T-helper 9 cell (primary cell): ENCODE results near the gene CPTP.

Experiments used
- DNase-seq: peaks from one replicate; pipeline ENCODE4 v3.0.0-alpha.2; 2020

CPTP gene

DNA sequence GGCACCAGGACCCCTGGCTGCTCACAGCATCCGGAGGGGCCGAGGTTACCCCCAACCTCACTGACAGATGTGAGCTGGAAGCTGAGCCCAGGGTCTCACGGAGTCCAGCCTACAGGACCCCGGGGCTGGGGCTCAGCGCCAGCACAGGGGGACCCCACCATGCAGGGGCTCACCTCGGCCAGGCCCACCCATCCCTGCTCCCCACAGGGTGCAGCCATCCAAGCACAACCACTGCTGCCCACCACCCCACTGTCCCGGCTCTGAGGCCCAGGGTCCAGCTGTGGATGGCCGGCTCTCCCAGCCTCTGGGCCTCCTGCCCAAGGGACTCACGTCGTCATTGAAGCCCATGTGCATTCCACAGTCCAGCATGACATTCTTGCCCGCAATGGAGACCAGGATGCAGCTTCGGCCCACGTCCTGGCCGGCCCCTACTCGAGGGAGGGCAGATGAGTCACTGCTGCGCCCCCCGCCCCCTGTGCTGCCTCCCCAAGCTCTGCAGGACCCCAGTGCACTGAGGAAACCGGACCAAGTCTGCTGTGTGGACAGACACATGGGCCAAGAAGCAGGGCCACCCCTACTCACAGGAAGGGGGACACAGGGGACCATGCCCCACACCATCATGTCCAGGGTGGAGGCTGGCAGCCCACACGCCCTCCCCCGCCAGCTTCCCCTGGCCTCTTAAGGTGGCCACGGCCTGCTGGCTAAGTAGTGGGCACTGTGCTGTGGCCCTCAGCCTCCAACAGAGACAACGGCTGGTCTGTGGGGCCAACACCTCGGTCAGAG, 3.7 kb upstream of the CPTP start:
- DNase-seq, result no peak

DNA sequence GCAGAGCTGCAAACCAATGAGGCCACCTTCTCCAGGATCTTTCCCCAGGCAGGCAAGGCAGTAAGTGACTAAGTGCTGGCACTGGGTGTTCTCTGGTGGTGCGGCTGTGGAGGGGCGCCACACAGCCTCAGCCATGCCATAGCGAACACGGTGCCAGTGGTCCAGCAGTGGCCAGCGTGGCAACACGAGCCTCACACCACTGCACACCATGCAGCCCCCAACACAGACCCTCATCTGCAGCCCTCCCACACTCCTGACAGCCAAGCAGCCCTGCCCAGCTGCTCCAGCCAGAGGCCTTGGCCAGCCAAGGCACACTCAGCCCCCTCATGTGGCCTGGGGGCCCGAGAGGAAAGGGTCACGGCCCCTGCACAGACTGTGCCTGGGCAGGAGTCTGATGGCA, 3.1 kb upstream of the CPTP start:
- DNase-seq, result no peak

DNA sequence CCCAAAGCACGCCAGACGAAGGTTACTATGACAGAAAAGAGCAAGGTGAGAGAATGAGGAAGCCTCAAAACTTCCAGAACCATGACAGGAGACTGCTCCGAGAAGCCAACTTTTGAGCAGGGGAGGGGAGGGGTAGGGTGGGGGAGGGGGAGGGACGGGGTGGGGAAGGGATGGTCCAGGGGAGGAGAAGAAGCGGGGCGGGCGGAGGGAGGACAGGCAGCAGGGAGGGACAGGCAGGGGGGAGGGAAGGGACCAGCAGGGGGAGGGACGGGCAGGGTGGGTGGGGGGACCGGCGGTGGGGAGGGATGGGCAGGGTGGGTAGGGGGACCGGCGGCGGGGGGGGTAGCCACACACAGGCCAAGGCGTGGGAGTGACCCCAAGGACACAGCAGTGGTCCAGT, 2.2 kb upstream of the CPTP start:
- no peak for DNase-seq

DNA sequence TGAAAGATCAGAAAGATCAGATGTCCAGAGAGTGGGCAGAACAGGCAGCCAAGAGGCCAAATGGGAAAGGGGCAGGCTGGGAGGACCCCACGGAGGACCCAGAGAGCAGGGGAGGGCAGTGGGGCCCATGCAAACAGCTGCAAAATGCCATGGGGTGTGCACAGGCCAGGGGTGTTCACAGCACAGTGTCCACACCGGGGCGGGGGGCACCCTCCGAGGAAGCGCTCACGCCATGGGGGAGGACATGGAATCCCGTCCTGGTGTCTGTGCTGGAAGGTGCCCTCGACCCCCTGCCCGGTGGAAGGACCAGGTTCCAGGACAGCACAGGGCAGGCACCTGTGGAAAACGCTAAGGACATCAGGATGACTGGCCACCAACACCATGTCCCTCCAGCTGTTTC, 1.6 kb upstream of the CPTP start:
- DNase-seq, result no peak

DNA sequence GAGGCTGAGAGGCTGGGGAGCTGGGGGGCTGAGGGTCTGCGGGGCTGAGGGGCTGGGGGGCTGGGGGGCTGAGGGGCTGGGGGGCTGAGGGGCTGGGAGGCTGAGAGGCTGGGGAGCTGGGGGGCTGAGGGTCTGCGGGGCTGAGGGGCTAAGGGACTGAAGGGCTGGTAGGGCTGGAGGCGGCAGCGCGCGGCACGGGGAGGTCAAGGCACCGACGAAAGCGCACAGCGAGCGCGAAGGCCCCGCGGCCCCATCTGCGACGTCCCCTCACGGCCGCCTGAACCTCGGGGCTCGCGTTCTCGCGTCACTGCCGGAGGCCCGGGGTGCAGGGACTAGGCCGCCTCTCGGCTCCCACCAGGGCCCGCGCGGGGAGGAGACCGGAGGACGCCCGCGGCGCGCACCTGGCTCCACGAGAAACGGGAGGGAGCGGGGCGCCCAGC, 498 bp upstream of the CPTP start:
- no peak for DNase-seq

DNA sequence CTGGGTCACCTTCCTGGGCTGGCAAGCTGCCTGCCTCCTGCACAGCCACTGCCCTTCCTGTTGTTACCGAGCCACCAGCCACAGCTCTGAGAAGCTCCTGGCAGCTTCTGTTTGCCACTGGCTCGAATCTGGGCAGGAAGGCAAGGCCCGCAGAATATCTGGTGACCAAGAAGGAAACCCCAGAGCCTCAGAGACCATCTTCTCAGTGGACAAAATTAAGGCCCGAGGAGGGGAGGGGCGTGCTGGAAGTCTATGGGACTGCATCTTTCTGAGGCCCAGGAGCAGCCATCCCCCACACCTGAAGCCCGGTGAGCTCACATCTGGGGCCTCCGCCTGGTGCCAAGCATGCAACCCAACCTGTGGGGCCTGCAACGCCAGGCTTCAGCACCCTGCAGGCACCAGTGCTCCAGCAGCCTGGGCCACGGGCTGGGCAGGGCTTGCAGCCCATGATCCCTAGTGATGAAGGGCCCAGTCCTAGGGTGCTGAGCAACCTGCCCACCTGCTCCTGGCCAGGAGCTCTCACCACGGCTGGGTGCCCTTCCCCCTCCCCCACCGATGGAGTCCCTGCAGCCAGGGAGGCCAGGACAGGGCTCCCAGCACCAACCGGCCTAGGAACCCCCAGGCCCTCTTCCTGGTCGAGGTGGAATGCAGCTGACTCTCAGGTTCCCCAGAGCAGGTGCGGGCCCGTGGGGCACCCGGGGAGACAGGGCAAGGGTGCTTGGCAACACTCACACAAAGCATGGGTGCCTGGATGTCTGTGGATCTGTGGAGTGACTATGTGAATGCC, 879 bp downstream of the CPTP start:
- DNase-seq, result no peak

DNA sequence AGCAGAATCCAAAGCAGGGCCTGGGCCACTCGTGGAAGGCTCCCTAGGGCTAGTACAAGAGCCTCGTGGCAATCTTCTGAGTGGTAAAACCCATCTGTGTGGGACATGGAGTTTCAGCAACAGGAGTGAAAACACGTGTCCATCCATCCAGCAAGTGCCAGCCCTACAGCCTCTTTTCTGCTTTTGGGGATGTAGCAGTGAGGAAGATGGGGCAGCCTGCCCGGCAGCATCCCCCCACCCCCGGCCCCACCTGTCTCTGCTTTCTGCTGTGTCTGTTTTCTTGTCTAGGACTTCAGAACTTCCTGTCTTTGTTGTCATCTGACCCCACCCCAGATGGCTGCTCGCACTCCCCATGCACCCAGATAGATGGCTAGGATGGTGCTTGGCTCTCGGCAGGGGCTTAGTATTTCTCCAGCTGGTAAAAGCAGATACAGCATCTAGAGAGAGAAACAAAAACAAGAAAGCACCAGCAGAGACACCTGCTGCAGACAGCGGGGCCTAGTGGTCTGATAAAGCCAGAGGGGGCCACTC, 1.5 kb downstream of the CPTP start:
- no peak for DNase-seq

DNA sequence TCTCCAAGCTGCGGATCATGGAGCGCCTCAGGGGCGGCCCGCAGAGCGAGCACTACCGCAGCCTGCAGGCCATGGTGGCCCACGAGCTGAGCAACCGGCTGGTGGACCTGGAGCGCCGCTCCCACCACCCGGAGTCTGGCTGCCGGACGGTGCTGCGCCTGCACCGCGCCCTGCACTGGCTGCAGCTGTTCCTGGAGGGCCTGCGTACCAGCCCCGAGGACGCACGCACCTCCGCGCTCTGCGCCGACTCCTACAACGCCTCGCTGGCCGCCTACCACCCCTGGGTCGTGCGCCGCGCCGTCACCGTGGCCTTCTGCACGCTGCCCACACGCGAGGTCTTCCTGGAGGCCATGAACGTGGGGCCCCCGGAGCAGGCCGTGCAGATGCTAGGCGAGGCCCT, 2.7 kb downstream of the CPTP start:
- no peak for DNase-seq

DNA sequence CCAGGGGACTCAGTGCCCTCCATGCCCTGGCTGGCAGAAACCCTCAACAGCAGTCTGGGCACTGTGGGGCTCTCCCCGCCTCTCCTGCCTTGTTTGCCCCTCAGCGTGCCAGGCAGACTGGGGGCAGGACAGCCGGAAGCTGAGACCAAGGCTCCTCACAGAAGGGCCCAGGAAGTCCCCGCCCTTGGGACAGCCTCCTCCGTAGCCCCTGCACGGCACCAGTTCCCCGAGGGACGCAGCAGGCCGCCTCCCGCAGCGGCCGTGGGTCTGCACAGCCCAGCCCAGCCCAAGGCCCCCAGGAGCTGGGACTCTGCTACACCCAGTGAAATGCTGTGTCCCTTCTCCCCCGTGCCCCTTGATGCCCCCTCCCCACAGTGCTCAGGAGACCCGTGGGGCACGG, 3.7 kb downstream of the CPTP start:
- no peak for DNase-seq

DNA sequence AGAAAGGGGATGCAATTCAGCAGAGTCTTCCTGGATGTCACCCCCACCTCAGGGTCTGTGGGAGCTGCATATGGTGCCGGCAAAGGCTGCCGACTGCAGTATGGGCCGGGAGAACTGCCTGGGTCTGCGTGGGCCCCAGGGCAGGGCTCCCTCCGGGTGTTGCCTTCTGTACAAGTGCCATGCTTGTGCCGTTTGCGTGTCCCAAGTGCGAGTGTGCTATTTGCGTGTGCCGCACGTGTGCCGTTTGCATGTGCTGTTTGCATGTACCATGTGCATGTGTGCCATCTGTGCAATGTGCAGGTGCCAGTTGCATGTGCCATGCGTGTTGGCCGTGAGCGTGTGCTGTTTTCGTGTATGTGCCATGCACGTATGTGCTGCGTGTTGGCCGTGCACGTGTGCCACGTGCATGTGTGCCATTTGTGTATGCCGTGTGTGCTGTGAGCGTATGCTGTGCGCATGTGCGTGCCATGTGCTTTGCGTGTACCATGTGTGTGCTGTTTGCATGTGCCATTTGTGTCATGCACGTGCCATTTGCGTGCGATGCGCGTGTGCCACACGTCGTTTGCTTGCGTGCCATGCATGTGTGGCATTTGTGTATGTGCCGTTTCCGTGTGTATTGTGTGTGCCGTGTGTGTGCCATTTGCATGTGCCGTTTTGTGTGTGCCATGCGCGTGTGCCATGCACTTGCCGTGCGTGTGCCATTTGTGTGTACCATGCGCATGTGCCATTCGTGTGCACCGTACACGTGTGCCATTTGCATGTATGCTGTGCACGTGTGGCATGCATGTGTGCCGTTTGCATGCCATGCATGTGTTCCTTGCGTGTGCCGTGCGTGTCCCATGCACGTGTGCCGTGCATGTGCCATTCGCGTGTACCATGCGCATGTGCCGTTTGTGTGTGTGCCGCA, 5.0 kb downstream of the CPTP start:
- no peak for DNase-seq

DNA sequence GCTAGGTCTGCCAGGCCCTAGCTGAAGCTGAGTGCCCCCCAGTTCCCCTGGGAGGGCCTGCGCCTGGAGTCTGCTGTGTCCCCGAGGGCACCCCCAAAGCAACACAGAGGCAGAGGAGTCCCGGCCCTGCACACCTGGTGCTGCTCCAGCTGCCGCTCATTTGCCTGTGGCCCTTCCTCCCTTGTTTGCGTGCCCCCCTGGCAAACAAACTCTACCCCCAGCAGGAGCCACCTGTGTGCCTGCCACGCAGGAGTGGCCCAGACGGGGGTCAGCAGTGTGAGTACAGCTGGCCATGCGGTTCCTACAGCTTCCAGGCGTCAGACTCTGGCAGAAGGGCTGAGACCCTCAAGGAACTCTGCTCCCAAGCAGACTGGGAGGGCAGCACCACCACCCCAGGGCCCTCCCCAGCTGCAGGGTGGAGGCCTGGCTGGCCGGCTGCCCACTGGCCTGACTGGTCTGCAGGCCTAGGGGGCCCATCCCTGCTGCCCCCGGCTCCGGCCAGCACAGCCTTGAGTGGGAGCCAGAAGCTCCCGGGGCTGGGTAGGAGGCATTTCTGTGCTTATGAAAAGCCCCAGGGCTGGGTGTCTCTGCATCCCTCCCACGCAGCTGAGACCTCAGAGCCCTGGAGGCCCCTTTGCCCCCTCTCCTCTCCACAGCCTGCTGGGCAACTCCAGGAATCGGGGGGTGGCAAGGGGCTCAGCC, 5.9 kb downstream of the CPTP start:
- no peak for DNase-seq

DNA sequence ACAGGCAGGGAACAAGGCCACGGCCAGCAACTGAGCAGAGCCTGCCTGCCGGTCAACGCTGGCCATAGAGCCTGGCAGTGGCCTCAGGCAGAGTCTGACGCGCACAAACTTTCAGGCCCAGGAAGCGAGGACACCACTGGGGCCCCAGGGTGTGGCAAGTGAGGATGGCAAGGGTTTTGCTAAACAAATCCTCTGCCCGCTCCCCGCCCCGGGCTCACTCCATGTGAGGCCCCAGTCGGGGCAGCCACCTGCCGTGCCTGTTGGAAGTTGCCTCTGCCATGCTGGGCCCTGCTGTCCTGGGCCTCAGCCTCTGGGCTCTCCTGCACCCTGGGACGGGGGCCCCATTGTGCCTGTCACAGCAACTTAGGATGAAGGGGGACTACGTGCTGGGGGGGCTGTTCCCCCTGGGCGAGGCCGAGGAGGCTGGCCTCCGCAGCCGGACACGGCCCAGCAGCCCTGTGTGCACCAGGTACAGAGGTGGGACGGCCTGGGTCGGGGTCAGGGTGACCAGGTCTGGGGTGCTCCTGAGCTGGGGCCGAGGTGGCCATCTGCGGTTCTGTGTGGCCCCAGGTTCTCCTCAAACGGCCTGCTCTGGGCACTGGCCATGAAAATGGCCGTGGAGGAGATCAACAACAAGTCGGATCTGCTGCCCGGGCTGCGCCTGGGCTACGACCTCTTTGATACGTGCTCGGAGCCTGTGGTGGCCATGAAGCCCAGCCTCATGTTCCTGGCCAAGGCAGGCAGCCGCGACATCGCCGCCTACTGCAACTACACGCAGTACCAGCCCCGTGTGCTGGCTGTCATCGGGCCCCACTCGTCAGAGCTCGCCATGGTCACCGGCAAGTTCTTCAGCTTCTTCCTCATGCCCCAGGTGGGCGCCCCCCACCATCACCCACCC, 6.7 kb downstream of the CPTP start, which contains the start of gene TAS1R3:
Gene TAS1R3 (plus strand): TSS at position 213 of the 898 bp plus-strand sequence. CDS start 66 bp downstream, at position 279.
- no peak for DNase-seq

DNA sequence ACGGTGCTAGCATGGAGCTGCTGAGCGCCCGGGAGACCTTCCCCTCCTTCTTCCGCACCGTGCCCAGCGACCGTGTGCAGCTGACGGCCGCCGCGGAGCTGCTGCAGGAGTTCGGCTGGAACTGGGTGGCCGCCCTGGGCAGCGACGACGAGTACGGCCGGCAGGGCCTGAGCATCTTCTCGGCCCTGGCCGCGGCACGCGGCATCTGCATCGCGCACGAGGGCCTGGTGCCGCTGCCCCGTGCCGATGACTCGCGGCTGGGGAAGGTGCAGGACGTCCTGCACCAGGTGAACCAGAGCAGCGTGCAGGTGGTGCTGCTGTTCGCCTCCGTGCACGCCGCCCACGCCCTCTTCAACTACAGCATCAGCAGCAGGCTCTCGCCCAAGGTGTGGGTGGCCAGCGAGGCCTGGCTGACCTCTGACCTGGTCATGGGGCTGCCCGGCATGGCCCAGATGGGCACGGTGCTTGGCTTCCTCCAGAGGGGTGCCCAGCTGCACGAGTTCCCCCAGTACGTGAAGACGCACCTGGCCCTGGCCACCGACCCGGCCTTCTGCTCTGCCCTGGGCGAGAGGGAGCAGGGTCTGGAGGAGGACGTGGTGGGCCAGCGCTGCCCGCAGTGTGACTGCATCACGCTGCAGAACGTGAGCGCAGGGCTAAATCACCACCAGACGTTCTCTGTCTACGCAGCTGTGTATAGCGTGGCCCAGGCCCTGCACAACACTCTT, 7.6 kb downstream of the CPTP start:
- no peak for DNase-seq

DNA sequence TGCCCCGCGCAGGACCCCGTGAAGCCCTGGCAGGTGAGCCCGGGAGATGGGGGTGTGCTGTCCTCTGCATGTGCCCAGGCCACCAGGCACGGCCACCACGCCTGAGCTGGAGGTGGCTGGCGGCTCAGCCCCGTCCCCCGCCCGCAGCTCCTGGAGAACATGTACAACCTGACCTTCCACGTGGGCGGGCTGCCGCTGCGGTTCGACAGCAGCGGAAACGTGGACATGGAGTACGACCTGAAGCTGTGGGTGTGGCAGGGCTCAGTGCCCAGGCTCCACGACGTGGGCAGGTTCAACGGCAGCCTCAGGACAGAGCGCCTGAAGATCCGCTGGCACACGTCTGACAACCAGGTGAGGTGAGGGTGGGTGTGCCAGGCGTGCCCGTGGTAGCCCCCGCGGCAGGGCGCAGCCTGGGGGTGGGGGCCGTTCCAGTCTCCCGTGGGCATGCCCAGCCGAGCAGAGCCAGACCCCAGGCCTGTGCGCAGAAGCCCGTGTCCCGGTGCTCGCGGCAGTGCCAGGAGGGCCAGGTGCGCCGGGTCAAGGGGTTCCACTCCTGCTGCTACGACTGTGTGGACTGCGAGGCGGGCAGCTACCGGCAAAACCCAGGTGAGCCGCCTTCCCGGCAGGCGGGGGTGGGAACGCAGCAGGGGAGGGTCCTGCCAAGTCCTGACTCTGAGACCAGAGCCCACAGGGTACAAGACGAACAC, 8.3 kb downstream of the CPTP start:
- DNase-seq, result no peak

DNA sequence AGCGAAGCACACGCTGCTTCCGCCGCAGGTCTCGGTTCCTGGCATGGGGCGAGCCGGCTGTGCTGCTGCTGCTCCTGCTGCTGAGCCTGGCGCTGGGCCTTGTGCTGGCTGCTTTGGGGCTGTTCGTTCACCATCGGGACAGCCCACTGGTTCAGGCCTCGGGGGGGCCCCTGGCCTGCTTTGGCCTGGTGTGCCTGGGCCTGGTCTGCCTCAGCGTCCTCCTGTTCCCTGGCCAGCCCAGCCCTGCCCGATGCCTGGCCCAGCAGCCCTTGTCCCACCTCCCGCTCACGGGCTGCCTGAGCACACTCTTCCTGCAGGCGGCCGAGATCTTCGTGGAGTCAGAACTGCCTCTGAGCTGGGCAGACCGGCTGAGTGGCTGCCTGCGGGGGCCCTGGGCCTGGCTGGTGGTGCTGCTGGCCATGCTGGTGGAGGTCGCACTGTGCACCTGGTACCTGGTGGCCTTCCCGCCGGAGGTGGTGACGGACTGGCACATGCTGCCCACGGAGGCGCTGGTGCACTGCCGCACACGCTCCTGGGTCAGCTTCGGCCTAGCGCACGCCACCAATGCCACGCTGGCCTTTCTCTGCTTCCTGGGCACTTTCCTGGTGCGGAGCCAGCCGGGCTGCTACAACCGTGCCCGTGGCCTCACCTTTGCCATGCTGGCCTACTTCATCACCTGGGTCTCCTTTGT, 9.1 kb downstream of the CPTP start:
- no peak for DNase-seq

DNA sequence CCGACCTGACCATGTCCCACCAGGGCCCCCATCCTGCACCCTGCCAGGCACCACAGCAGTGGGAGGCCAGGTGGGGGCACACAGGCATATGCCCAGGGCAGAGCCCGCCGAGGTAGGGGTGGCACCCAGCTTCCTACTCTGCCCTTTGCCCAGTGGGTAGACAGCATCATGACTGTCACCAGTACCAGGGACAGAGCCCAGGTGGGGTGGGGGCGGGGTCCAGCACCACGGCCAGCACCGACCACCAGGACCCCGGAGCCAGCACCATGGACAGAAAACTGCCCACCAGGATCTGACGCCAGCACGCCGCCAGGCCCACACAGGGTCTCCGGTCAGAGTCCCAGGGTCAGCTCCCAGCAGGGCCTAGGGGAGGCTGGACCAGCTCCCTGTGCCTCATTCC, 10.2 kb downstream of the CPTP start:
- no peak for DNase-seq

DNA sequence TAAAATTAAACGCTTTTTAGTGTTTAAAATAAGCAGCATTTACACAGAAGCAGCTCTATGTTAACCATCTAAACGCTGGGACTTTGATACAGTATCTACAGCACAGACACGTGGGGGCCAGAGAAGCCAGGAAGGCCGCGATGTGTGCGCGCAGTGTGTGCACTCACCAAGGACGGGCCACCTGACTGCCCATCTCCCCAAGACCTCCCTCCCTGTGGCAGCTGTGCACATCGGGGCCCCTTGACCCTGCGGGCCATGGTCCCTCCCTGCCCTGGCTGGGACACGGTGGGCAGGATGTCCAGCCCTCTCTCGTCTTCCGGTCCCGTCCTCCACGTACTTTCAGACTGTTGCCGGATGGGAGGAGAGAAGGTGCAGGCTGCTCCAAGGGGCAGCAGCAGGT, 10.7 kb downstream of the CPTP start:
- no peak for DNase-seq

DNA sequence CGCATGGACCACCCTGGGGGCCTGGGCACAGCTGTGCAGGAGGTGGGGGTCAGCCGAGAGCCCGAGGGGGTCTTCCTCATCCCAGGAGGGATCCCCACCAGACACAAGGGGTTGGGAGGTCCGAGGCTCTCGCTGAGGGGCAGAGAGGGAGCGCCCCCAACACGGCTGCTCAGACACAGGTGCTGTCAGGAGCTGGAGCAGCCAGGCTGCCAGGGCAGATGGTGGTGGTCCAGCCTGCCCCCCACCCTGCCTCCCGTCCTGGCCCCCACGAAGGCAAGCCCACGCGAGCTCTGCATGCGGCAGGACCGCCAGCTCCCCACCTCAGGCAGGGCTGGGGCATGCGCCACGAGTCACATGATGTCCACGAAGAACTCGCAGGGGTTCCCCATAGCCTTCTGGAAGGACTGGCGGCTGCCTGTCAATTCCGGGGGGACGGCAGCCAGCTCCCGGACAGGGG, 11.2 kb downstream of the CPTP start:
- no peak for DNase-seq

DNA sequence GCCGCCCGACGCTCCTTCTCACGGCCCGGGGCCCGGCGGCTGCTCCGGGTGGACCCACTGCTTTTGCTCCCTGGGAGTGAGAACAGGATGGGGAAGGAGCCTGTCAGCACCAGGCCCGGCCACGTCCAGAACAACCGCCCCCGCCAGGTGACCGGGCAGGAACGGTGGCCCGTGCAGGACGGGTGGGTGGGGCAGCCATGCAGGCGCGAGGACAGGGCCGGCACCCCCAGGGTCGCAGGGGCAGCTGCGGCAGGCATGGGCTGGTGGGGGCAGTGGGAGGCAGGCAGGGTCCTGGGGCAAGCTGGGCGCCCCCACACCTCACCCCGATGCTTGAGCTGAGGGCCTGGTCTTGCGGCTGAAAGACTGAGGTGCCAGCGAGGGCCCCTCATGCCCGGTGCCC, 11.8 kb downstream of the CPTP start:
- no peak for DNase-seq
